GM12801 (cell line): Measurements from ENCODE around the gene TRDMT1.

Source experiments
- TF ChIP-seq, protein P1 (sequence below): IDR thresholded peaks from one replicate; pipeline ENCODE4 v1.5.1; 2011; ENCODE audit warnings: control low read depth; ENCODE audit not compliant: insufficient read length; ENCODE audit errors: extremely low read depth

The TRDMT1 gene

DNA sequence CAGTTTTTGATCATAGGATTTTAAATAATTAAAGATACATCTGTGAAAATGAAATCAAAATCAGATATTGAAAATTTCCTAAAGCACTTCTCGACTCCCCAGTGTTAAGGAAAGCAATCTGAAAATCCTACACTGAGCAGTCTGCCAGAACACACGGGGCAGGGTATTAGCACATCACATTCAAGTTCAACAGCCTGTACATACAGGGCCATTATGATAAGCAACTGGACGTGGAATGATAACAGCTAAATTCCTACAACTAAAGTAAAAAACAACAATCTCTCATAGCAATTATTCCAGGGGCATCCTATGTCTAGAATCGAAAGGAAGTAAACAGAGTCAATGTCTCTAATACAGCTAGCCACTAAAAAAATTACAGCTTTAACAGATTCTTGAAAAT is 31.7 kb downstream of the TRDMT1 start:
- TF ChIP-seq, protein P1, sequence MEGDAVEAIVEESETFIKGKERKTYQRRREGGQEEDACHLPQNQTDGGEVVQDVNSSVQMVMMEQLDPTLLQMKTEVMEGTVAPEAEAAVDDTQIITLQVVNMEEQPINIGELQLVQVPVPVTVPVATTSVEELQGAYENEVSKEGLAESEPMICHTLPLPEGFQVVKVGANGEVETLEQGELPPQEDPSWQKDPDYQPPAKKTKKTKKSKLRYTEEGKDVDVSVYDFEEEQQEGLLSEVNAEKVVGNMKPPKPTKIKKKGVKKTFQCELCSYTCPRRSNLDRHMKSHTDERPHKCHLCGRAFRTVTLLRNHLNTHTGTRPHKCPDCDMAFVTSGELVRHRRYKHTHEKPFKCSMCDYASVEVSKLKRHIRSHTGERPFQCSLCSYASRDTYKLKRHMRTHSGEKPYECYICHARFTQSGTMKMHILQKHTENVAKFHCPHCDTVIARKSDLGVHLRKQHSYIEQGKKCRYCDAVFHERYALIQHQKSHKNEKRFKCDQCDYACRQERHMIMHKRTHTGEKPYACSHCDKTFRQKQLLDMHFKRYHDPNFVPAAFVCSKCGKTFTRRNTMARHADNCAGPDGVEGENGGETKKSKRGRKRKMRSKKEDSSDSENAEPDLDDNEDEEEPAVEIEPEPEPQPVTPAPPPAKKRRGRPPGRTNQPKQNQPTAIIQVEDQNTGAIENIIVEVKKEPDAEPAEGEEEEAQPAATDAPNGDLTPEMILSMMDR, result no peak

DNA sequence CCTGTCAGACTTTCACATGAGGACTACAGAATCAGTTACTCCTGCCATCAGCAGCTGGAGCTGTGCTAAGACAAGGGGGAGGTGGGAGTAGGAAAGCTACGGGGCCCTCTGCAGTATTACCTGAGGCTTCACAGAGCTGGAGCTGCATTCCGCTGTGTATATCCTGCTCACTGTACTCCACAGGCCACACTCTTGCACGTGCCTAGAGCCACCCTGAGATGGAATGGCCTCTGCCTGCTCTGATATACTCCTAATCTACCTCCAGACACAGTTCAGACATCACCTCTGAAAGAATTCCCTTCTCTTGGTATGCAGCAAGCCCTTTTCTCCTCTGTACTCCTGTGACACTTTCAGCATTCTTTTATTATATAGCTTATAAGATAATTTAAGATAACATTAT is 34.8 kb downstream of the TRDMT1 start:
- TF ChIP-seq, protein P1, result no peak

DNA sequence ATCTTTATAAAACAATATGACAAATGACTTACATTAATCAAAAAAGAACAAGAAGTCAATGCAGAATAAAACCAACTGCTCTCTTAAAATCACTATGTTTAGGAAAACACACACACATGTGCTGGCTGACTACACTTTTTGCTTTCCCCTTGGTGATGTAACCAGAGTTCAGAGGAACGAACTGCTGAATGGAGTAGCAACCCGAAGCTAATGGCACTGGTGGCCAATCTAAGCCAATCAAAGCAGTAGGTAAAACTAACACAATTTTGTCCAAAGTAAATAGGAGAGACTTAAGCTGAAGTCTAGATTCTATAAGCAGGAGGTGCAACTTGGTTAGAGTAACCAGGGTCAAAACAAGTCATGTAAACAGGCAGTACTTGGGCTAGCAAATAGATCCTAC is 38.6 kb downstream of the TRDMT1 start:
- TF ChIP-seq, protein P1, result no peak

DNA sequence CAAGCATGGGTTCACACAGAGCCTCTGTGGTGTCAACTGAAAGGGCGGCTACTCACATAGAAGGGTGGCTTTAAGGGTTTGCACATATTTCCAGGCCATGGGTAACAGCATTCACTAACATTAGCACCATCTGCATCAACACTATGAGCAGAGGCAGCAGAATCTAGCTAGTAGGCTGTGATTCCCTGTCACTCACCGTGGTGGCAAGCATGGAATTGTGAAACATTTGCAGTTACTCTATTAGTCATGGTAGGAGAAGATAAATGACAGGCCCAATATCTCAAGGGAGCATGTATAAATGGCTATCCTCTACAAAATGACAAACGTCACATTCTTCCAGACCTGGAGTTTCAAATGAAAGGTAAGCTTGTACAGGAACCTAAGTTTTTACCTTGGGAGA is 39.7 kb downstream of the TRDMT1 start:
- TF ChIP-seq, protein P1, result no peak

DNA sequence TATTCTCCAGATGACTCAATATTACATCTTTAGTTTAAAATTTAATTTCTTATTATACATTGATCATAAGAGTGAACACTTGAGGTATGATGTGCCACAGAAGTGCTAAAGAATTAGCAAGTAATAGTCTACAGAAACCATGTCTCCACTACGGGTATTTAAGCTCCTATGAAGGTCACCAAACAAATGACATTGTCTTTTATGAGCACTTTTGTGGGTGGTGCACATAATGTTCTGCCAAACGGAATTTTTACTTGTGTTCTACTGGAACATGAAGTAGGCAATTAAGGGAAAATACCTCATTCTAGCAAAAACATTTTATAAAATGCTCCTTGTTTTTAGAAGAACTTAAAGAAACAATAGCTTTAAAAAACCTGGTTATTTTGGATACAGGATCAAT is 44.4 kb downstream of the TRDMT1 start:
- TF ChIP-seq, protein P1, result no peak

DNA sequence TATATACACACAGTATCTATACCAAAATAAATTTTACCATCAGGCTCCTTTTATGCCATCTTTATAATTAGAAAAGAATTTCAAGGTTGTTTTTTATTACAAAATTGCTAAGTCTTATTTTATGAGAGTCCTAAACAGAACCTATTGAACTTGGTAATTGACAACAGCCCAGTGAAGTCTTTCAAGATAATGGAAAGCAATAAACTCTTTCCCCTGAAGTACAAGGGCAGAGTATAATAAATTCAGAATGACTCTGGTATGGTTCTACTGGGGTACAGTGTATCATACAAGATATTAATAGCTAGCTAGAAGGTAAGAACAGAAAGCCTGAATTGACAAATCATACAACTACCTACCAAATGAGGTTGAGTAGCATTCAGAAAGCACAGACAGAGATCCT is 45.6 kb downstream of the TRDMT1 start:
- TF ChIP-seq, protein P1, result no peak

DNA sequence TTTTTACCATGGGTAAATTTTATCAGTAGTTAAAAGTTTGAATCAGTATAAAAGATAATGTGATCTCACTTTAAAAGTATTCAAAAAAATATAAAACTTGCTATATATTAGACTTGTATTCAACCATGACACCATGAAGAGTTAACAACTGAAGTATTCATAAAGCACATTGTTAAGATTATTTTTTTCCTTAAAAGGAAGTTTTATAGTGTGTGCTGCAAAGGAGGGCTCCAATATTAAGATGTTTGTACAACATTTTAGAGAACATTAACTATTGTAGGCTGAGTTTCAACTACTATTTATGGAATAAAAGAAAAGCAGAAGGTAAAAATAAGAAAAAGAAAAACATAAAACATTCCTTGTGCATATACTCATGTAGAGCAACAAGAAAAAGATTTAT is 47.4 kb downstream of the TRDMT1 start:
- TF ChIP-seq, protein P1, result no peak

DNA sequence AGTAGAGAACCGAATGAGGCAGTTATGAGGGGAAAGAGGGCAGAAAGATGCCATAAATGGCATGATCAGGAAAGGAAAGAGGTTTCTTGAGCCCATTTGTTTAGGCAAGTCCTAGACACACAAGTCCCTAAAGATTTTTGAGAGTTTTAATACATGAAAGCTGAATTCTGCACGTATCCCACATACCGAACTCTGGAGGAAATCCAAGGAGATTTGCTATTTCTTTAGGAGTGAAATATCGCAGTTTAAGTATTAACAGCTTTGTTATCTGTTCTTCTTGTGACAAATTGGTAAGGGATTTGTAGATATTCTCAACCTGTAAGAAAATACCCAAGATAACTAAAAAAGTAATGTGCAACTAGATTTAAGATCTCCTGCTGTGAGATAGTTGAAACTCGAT is 48.2 kb downstream of the TRDMT1 start:
- TF ChIP-seq, protein P1, result no peak
